Measurements from ENCODE around the gene CASZ1.
A peak's percentile ranks its signal among the peaks of the same experiment; 100 is the strongest.

The CASZ1 gene

DNA sequence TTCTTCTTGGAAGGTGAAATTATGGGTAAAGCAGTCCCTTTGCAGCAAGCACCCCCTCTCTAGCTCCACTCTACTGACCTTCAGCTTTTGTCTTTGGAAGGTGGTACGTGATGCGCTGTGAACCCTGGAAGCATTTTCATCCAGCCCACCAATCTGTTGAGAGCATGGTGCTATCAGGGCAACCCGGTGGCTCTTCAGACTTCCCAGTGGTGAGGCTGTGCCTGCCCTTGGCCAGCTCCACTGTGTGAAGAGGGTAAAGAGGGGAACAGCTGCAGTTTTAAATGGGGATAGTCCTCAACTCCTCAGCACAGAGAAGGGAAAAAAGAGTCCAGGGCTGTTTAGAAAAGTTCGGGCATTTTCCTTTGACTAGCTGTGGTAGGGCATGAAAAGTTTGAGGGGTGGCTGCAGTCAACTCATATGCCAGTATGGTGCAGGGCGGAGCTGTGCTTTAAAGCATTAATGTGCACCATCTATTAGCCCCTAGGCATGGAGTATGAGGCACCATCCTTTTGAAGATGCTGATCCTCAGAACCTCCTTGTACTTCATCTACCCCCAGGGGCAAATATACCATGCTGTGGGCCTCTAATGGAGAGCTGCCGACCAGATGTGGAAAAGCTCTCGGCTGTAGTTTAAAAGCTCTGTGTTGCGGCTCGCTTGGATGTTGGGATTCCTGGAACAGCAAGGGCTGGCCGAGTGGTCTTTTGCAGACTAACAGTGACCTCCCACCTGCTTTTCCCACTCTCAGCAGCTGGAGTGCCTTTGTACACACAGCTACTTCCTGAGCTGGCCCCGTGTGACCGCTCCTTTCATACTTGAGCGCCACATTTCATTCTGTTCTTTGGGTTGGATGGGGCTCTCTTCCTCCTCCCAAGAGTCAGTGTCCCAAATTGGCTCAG lies 198.7 kb downstream of the CASZ1 start:
- no peak for ATAC-seq (ENCODE audit: low read depth)
- H3K27ac ChIP-seq (ENCODE audit: poor library complexity, severe bottlenecking): peak overlapping the region; percentile 82

DNA sequence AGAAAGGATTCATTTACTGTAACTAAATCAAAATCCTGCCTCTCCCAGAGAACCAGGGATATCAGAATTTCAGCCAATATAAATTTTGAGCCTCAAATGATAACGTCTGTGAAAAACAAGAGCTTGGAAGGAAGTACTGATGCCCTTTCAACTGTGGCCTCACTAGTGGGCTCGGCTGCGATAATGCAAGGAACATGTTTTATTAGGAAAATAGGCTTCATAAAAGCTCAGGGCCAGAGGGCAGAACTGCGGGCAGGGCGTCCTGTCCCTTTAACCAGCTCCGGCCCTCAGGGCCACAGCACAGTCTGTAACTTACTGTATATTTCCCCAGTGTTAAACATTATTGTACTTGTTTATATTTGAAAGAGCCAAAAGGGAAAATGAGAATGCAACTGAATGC lies 199.7 kb downstream of the CASZ1 start:
- H3K4me3 ChIP-seq (ENCODE audit: severe bottlenecking): no peak overlapping the region
- no peaks in the 10 kb centered on the region for H3K27me3 ChIP-seq (ENCODE audit: insufficient read depth, poor library complexity, severe bottlenecking)
- no peak for ATAC-seq (ENCODE audit: low read depth)
- peaks cover 10% of the 10 kb centered on the region; the same call in 1 of the 2 replicates for H3K36me3 ChIP-seq (ENCODE audit: low read depth)
- no peak overlapping the region for H3K27ac ChIP-seq (ENCODE audit: poor library complexity, severe bottlenecking)
- DNase-seq (ENCODE audit: low spot score): no peak
- H3K4me1 ChIP-seq (ENCODE audit: insufficient read depth, poor library complexity, severe bottlenecking): peaks cover 18% of the 10 kb centered on the region
- H3K9me3 ChIP-seq (ENCODE audit: severe bottlenecking): no peaks in the 10 kb centered on the region
- TF ChIP-seq CTCF (IDR thresholded peaks at IDR 0.05; ENCODE audit: poor library complexity, severe bottlenecking): no peak

More for the DNA sequence above, 198.7 kb downstream of the CASZ1 start:
- H3K27me3 ChIP-seq (ENCODE audit: insufficient read depth, poor library complexity, severe bottlenecking): no peaks in the 10 kb centered on the region
- H3K36me3 ChIP-seq (ENCODE audit: low read depth): peaks cover 10% of the 10 kb centered on the region; the same call in 1 of the 2 replicates
- TF ChIP-seq CTCF (IDR thresholded peaks at IDR 0.05; ENCODE audit: poor library complexity, severe bottlenecking): no peak
- DNase-seq (ENCODE audit: low spot score): no peak
- no peaks in the 10 kb centered on the region for H3K9me3 ChIP-seq (ENCODE audit: severe bottlenecking)
- H3K4me1 ChIP-seq (ENCODE audit: insufficient read depth, poor library complexity, severe bottlenecking): peaks cover 18% of the 10 kb centered on the region
- H3K4me3 ChIP-seq (ENCODE audit: severe bottlenecking): no peak overlapping the region

DNA sequence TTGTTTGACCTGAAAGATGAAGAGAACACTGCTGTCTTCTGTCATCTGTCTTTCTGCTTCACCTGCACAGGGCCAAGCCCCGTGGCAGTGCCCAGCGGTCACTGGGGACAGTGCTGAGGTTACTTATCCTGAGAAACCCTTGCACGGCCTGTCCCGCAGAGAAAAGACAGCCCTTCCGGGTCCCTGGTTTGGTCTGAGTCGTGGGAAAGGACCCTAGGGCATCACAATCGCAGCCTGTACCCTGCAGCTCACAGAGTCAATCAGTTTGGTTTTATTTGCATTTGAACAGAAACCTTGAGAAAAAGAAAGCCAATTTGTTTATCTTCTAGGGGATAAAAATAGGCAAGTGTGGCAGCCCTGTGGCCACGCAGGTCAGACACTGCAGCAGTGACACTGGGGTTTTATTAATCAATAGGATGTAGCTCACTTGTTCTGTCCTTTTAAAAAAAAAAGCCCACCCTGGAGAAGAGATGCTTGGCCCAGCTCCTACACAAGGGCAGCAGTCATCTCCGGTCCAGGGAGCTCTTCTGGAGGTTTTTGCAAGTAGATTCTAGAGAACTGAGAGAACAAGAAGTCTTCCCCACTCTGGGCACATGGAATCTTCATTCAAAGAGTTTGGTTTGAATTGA lies 201.7 kb downstream of the CASZ1 start:
- Histone ChIP-seq H3K36me3 (ENCODE audit: low read depth) (no peaks in the 10 kb centered on the region), H3K4me3 (ENCODE audit: severe bottlenecking) (no peak overlapping the region), H3K4me1 (ENCODE audit: insufficient read depth, poor library complexity, severe bottlenecking) (peaks cover 12% of the 10 kb centered on the region), H3K27ac (ENCODE audit: poor library complexity, severe bottlenecking) (no peak overlapping the region), H3K9me3 (ENCODE audit: severe bottlenecking) (no peaks in the 10 kb centered on the region), H3K27me3 (ENCODE audit: insufficient read depth, poor library complexity, severe bottlenecking) (no peaks in the 10 kb centered on the region)
- ATAC-seq (ENCODE audit: low read depth) (no peak), DNase-seq (ENCODE audit: low spot score) (no peak)
- no peak for TF ChIP-seq CTCF (IDR thresholded peaks at IDR 0.05; ENCODE audit: poor library complexity, severe bottlenecking)

DNA sequence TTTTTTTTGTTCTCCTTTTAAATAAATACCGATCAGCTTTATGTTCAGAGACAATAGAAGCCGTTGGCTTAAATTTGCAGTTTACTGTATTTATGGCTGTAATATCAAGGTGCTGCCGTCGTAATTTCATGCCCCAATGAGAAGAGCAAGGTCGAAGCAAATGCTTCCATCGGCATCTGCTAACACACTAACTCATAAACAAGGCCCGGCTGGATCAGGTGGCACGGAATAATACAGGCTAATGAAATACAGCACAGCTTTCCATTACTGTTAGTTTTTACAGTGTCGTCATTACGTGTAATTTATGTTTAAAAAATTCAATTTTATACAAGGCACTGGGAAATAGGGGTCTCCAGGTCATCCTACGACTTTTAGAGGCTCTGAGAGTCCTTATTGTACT lies 202.7 kb downstream of the CASZ1 start:
- no peaks in the 10 kb centered on the region for H3K36me3 ChIP-seq (ENCODE audit: low read depth)
- no peak overlapping the region for H3K4me3 ChIP-seq (ENCODE audit: severe bottlenecking)
- ATAC-seq (ENCODE audit: low read depth) (no peak), DNase-seq (ENCODE audit: low spot score) (no peak)
- no peaks in the 10 kb centered on the region for H3K9me3 ChIP-seq (ENCODE audit: severe bottlenecking)
- no peak overlapping the region for H3K27ac ChIP-seq (ENCODE audit: poor library complexity, severe bottlenecking)
- no peaks in the 10 kb centered on the region for H3K27me3 ChIP-seq (ENCODE audit: insufficient read depth, poor library complexity, severe bottlenecking)
- no peak for TF ChIP-seq CTCF (IDR thresholded peaks at IDR 0.05; ENCODE audit: poor library complexity, severe bottlenecking)
- H3K4me1 ChIP-seq (ENCODE audit: insufficient read depth, poor library complexity, severe bottlenecking): peaks cover 3% of the 10 kb centered on the region
